Aorta (tissue), 5 donors: ENCODE measurements around the gene MMP24OS. TPM values are rescaled to one million over a fixed set of nuclear protein-coding genes. Genes with fewer than 3 reads are reported as not detected.
A peak's percentile ranks its signal among the peaks of the same experiment; 100 is the strongest.

Experiments used
- ATAC-seq: fragments of 200-7000 bp; cut with Tn5 transposase; one replicate; pipeline ENCODE4 v1.9.1; 2022; ENCODE audit warnings: moderate library complexity; ENCODE audit not compliant: low FRiP score
- DNase-seq, 2 donors: peaks; one replicate each; pipeline ENCODE4 v3.0.0-alpha.2; 2020
- H3K27ac ChIP-seq, 2 donors: one replicate each; pipeline ENCODE4 v1.5.1; 2013; ENCODE audit warnings: low read length in 2 of 2, mild to moderate bottlenecking in 2 of 2, moderate library complexity in 2 of 2, control low read depth in 1 of 2, inconsistent platforms in 1 of 2, low read depth in 1 of 2
- H3K27me3 ChIP-seq, 2 donors: one replicate each; pipeline ENCODE4 v1.6.1; 2013; ENCODE audit warnings: control low read depth in 1 of 2, low read length in 1 of 2, mild to moderate bottlenecking in 1 of 2, moderate library complexity in 1 of 2; ENCODE audit not compliant: insufficient read depth in 2 of 2, control insufficient read depth in 1 of 2
- H3K36me3 ChIP-seq, 2 donors: one replicate each; pipeline ENCODE4 v1.6.1; 2013; ENCODE audit warnings: control low read depth in 1 of 2, low read length in 1 of 2, mild to moderate bottlenecking in 1 of 2; ENCODE audit not compliant: insufficient read depth in 2 of 2, control insufficient read depth in 1 of 2
- H3K4me1 ChIP-seq, 2 donors: one replicate each; pipeline ENCODE4 v1.6.1; 2013; ENCODE audit warnings: low read length in 2 of 2, control low read depth in 1 of 2, mild to moderate bottlenecking in 1 of 2, moderate library complexity in 1 of 2; ENCODE audit not compliant: insufficient read depth in 2 of 2, control insufficient read depth in 1 of 2
- H3K4me3 ChIP-seq, 2 donors: one replicate each; pipeline ENCODE4 v1.5.1; 2013; ENCODE audit warnings: low read length in 2 of 2, control low read depth in 1 of 2, mild to moderate bottlenecking in 1 of 2
- H3K9me3 ChIP-seq: one replicate; pipeline ENCODE4 v1.6.1; 2013; ENCODE audit warnings: mild to moderate bottlenecking, low read length; ENCODE audit not compliant: control insufficient read depth
- WGBS, 2 donors: extraction: QIAGEN DNeasy Blood & Tissue Kit; methylation state at CpG; one replicate each; pipeline ENCODE4 v1.1.7; 2013; 5-methylcytosine and 5-hydroxymethylcytosine counted together
- intact Hi-C, 2 donors: fragments of 100-400 bp; cut with DNase I; formaldehyde crosslinking; loops; one replicate each; pipeline versions ENCODE4 v1.14.2 to v1.15.0; 2022
- polyA plus RNA-seq, 2 donors: library from polyadenylated mRNA; stranded (reverse); fragments of 200-250 nt; gene quantifications; one replicate each; pipeline ENCODE4 v1.2.3, GENCODE V29; 2013
- total RNA-seq, 2 donors: library from RNA; stranded (reverse); fragmentation: NEBNext Ultra II Directional; extraction: Animal tissue kit (Norgen Biotek cat#: 25700); gene quantifications; one replicate each; pipeline ENCODE4 v1.2.1, GENCODE V29; 2021
- donor health status: healthy with polysubstance abuse.
- donor health status: Bipolar disorder and iron deficiency.
- donor health status: DM: no; HTN: no; CAD: no.
- donor health status: DM: no; HTN: no; CAD: no.
- donor health status: DM: yes; HTN: yes; CAD: no.

Gene MMP24OS
- total and polyA plus RNA-seq, 4 donors = 50.8 to 79.2 (median 60.0) TPM

DNA sequence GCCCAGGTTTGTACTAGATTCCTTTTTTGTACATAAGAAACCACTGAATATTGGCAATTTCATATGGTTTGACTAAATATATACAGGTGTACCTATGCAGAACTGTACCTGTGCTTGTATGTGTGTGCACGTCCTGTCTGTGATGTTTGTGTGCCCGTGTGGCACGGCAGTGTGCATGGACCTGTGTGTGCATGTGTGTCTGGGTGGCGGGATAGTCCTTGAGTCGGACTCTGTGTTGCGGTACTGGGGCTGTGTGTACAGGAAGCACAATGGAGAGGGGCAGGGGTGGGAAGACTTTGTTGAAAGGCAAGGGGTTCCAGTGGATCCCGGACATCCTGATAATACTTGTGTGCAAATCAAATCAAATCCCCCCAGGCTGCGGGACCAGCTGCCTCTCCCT, 17.8 kb upstream of the MMP24OS start:
- no peak overlapping the region for H3K4me3 ChIP-seq
- ATAC-seq = no peak
- intact Hi-C loops = no loop called here

DNA sequence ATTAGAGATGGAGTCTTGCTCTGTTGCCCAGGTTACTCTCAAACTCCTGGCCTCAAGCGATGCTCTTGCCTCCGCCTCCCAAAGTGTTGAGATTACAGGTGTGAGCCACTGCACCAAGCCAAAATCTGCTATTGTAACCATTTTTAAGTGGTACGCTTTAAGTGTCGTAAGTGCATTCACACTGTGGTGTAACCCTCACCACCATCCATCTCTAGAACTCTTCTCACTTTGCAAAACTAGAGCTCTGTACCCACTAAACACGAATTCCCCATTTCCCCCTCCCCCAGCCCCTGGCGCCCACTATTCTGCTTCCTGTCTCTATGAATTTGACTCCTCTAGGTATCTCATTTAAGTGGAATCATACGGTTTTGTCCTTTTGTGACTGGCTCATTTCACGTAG, 17.1 kb upstream of the MMP24OS start:
- no peaks in the 10 kb centered on the region for H3K4me1 ChIP-seq
- DNase-seq (no peak), ATAC-seq (no peak)
- no peak overlapping the region for H3K4me3 ChIP-seq
- WGBS, 2 donors = 81% methylated on average over 8 of the region's 8 CpGs
- H3K36me3 ChIP-seq = no peaks in the 10 kb centered on the region
- H3K27me3 ChIP-seq = no peaks in the 10 kb centered on the region
- intact Hi-C loops = no loop called here
- no peak overlapping the region for H3K27ac ChIP-seq
- no peaks in the 10 kb centered on the region for H3K9me3 ChIP-seq

More for the DNA sequence above, 17.8 kb upstream of the MMP24OS start:
- no peaks in the 10 kb centered on the region for H3K9me3 ChIP-seq
- H3K4me1 ChIP-seq = no peaks in the 10 kb centered on the region
- WGBS, 2 donors = 85 to 87% methylated on average over 8 of the region's 8 CpGs
- H3K27me3 ChIP-seq = no peaks in the 10 kb centered on the region
- no peak overlapping the region for H3K27ac ChIP-seq
- peak in 1 of 2 donors; percentile 24 for DNase-seq
- no peaks in the 10 kb centered on the region for H3K36me3 ChIP-seq

DNA sequence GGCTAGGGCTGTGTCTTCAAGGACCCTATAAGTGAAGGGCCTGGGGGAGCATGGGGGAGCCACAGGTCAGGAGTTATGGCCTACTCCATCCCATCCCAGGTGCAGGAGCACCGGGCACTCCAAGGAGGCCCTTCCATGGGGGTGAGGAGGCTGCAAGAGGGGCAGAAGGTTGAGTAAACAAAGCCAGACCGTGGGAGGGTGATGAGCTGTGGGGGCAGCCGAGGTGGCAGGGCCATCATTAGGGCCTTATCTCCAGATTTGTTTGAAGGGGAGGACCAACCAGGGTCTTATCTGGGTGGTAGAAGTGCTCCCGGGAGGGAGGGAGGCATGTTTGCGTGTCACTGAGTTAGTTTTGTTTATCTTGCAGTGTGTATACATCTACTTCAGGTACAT, 16.4 kb upstream of the MMP24OS start:
- intact Hi-C loops = no loop called here
- no peak for ATAC-seq
- no peak overlapping the region for H3K27ac ChIP-seq
- no peaks in the 10 kb centered on the region for H3K36me3 ChIP-seq
- no peaks in the 10 kb centered on the region for H3K4me1 ChIP-seq
- DNase-seq = peak in 1 of 2 donors; percentile 16
- no peak overlapping the region for H3K4me3 ChIP-seq
- WGBS, 2 donors = 50 to 57% methylated on average over 5 of the region's 5 CpGs
- no peaks in the 10 kb centered on the region for H3K27me3 ChIP-seq
- H3K9me3 ChIP-seq = no peaks in the 10 kb centered on the region

DNA sequence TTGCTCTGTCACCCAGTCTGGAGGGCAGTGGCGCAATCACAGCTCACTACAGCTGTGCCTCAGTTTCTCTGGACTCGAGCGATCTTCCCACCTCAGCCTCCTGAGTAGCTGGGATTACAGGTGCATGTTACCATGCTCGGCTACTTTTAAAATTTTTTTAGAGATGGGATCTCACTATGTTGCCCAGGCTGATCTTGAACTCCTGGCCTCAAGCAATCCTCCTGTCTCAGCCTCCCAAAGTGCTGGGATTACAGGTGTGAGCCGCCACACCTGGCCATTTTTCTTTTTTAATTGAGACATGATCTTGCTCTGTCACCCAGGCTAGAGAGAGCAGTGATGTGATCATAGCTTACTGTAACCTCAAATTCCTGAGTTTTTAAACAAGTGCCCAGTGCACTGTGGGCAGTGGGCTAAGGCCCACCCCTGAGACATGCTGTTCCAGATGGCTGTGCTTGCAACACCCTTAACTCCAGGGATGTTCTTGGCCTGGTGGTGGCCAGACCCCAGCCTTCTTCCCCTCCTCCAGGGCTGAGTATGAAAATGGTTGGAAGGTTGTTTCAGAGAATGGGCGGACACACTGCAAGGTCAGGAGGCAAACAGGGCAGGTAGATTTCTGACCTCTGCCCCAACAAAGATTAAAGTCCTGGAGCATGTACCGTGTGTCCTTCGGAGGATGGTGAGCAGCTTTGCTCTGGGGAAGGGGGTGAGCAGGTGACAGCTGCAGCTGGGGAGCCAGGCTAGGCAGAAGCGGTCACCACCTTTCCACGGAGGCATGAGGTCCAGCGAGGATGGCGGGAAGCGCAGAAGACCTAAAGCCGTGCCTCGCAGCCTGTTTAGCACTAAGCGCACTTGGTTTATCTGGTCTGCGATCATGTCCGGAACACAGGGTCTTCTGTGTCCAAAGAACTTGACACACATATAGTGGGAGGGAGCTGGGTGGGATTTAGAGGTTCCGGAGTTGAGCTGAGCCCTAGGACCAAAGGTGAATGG, 15.7 kb upstream of the MMP24OS start:
- Histone ChIP-seq H3K4me1 (no peaks in the 10 kb centered on the region), H3K36me3 (no peaks in the 10 kb centered on the region), H3K27ac (no peak overlapping the region), H3K9me3 (no peaks in the 10 kb centered on the region), H3K27me3 (no peaks in the 10 kb centered on the region), H3K4me3 (no peak overlapping the region)
- 91 to 93% methylated on average over 19 of the region's 19 CpGs for WGBS, 2 donors
- intact Hi-C loops = no loop called here
- ATAC-seq (no peak), DNase-seq (peak; percentile 12 to 46)

DNA sequence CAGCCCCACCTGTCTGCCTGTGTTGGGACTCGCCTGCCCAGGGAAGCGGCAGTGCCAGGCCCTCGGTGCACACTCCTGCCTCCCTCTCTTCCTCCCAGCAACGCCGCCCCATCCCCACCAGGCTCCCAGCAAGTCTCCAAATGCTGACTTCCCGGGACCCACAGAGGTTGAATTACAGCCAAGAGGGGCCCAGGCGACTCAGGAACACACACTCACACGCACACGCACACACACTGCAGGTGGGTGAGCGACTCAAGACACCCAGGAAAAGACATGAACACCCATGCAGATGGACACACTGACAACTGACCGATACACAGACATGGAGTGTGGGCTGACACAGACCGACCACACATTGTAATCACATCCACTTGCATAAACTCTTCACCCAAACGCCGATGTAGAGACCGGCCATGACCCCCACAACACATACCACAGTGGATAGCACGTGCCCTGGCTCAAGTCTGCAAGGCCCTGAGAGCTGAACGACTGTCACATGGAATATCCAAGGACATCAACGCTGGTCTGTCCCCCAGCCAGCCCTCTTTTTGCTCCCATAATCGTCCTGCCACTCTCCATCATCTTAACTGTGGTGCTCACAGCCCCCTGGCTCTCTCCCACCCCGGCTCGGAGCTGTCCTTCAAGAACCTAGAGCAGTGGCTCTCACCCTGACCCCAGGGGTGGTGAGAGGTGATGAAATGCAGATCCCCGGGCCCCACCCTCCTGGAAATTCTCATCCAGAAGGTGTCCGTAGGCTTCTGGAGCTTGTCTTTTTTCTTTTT, 14.8 kb upstream of the MMP24OS start:
- DNase-seq (peak; percentile 17 to 67), ATAC-seq (no peak)
- Histone ChIP-seq H3K4me1 (no peaks in the 10 kb centered on the region), H3K9me3 (no peaks in the 10 kb centered on the region), H3K36me3 (no peaks in the 10 kb centered on the region), H3K27me3 (no peaks in the 10 kb centered on the region), H3K27ac (no peak overlapping the region), H3K4me3 (no peak overlapping the region)
- intact Hi-C loops = no loop called here
- WGBS, 2 donors = 69 to 71% methylated on average over 23 of the region's 23 CpGs

DNA sequence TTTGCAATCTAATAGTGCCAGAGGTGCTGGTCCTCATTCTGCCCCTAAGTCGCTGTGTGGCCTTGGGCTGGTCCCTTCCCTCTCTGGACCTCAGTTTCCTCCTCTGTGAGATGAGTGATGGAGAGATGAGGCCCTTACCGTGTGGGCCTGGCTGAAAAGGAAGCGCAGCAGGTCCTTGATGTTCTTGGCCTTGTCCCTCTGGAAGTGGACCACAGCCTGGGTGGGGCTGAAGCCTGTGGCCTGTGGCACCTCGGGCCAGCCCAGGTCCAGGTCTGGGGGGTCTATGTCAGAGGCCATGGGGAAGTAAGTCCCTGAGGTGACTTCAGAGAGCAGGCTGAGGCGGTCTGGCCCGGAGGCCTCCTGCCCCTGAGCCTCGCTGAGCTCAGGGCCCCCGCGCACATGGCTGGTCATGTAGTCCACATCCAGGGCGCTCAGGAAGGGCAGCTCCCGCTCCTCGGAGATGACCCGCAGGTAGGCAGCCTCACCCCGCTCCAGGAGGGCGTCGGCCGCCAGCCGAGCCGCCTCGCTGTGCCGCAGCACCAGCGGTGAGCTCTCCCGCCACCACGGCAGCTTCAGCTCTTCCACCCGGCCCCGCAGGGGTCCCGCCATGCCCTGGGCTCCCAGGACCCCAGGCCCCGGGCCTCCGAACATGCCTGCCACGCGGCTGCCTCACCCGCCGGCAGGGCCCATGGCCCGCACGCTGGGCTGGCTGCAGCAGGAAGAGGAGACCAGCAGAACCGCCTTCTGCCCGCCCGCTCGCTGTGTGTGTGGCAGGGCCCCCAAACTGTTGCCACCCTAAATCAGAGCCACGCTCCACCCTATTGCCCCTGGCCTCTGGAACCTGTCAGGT, 14.0 kb upstream of the MMP24OS start, which contains the start of gene FAM83C:
Gene FAM83C, minus strand, starts transcription at position 772 of the 850 bp plus-strand sequence. Its CDS starts 121 bp downstream, at position 651.
- no peaks in the 10 kb centered on the region for H3K36me3 ChIP-seq
- intact Hi-C loops = no loop called here
- H3K27me3 ChIP-seq = no peaks in the 10 kb centered on the region
- H3K27ac ChIP-seq = no peak within 1 kb of the TSS
- H3K4me3 ChIP-seq = no peak within 1 kb of the TSS
- no peaks in the 10 kb centered on the region for H3K9me3 ChIP-seq
- H3K4me1 ChIP-seq = no peaks in the 10 kb centered on the region
- peak in 1 of 2 donors; percentile 67 for DNase-seq
- no peak for ATAC-seq
- 81% methylated on average over 29 to 40 of the region's 40 CpGs for WGBS, 2 donors

DNA sequence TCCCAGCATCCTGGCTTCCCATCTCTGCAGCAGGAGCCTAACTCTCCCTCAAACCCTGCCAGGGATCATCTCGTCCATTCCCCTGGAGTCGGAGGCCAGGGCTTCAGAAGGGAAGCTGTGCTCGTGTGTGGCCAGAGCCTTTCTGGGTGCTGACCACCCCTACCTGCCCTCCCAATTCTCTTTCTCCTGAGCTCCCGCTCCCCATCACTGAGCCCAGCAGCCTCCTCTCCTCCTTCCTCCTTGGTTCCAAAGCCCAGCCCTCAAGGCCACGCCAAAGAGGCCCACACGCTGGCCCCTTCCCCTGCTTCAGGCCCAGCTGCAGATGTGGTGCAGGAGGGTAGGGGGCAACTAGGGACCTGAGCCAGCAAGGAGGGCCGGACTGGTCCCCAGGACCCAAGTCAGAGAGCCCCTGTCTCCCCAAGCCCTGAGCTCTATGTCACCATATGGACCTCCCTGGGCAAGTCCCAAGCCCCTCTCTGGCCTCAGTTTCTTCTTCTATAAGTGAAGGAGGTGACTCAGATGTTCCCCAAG, 13.0 kb upstream of the MMP24OS start:
- intact Hi-C loops = no loop called here
- Histone ChIP-seq H3K27me3 (no peaks in the 10 kb centered on the region), H3K4me3 (no peak overlapping the region), H3K36me3 (no peaks in the 10 kb centered on the region), H3K27ac (no peak overlapping the region), H3K4me1 (no peaks in the 10 kb centered on the region), H3K9me3 (no peaks in the 10 kb centered on the region)
- no peak for ATAC-seq
- 81 to 84% methylated on average over 7 of the region's 7 CpGs for WGBS, 2 donors
- DNase-seq = peak in 1 of 2 donors; percentile 67
